Measurements from ENCODE around the gene SPI1.

The SPI1 gene

GRCh38 chr11:47356998-47357329 is 21.4 kb downstream of the SPI1 start:
- Mint-ChIP-seq H3K4me1 (no peaks in the 10 kb centered on the region), H3K4me3 (no peak overlapping the region), H3K36me3 (ENCODE audit: insufficient read depth) (no peaks in the 10 kb centered on the region), H3K27ac (ENCODE audit: low read depth) (no peak overlapping the region), H3K9me3 (no peaks in the 10 kb centered on the region), H3K27me3 (no peaks in the 10 kb centered on the region)
- no peak for DNase-seq (ENCODE audit: low spot score in 2 of 2)
- no peak for ATAC-seq (replicated peaks; ENCODE audit: extremely low read depth, poor library complexity, severe bottlenecking)

DNA sequence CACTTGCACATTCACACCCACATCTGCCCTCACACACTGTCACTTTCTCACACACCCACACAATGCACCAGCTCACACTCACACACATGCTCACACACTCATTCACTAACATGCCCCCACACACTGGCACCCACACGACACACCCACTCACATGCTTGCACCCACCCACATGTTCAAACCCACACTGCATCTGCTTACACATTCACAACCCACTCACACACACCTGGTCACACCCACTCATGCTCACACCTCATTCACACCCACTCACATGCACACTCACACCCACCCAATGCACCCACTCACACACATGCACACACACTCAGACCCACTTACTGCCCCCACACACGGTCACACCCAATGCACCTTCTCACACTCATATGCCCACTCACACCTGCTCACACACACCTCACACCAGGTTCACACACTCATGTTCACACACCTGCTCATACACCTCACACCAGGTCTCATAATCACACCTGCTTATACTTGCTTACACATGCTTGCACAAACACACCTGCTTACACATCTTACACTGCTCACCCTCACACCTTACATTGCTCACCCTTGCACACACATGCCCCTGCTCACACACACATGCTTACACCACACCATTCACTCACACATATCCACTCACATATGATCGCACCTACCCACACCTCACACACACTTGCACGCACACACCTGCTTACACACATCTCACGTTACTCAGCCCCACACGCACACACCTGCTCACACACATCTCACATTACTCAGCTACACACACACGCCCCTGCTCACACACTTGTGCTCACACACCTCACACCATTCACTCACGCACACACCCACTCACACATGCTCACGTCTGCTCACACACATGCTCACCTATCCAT is 22.0 kb downstream of the SPI1 start:
- ATAC-seq (replicated peaks; ENCODE audit: extremely low read depth, poor library complexity, severe bottlenecking) (no peak), DNase-seq (ENCODE audit: low spot score in 2 of 2) (no peak)
- Mint-ChIP-seq H3K27ac (ENCODE audit: low read depth) (no peak overlapping the region), H3K4me1 (no peaks in the 10 kb centered on the region), H3K27me3 (no peaks in the 10 kb centered on the region), H3K36me3 (ENCODE audit: insufficient read depth) (no peaks in the 10 kb centered on the region), H3K4me3 (no peak overlapping the region), H3K9me3 (no peaks in the 10 kb centered on the region)

DNA sequence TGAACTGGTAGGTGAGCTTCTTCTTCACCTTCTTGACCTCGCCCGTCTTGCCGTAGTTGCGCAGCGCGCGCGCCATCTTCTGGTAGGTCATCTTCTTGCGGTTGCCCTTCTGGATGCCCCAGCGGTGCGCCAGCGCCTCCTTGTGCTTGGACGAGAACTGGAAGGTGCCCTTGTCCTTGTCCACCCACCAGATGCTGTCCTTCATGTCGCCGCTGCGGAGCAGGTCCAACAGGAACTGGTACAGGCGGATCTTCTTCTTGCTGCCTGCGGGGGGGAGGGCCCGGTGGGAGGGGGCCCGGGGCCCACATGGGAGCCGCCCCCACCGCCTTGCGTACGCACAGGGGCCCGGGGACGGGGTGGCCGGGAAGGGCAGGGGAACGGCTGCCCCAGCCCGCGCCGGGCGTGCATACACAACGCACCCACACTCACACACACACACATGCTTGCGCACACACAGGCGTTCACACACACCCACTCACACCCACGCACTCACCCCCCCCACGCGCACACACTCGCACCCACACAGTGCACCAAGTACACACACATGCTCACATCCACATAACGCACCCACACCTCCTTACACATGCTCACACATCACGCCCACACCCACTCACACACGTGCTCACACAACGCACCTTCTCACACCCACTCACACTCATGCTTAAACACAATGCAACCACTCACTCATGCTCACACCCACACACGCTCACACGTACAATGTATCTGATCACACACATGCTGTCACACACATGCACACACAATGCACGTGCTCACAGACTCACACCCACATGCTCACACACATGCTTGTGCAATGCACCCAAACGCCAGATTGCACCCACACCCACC is 22.8 kb downstream of the SPI1 start:
- no peak overlapping the region for H3K4me3 Mint-ChIP-seq
- DNase-seq (ENCODE audit: low spot score in 2 of 2) (no peak), ATAC-seq (replicated peaks; ENCODE audit: extremely low read depth, poor library complexity, severe bottlenecking) (no peak)
- no peaks in the 10 kb centered on the region for H3K4me1 Mint-ChIP-seq
- H3K36me3 Mint-ChIP-seq (ENCODE audit: insufficient read depth), result no peaks in the 10 kb centered on the region
- no peaks in the 10 kb centered on the region for H3K9me3 Mint-ChIP-seq
- H3K27me3 Mint-ChIP-seq, result no peaks in the 10 kb centered on the region
- no peak overlapping the region for H3K27ac Mint-ChIP-seq (ENCODE audit: low read depth)

DNA sequence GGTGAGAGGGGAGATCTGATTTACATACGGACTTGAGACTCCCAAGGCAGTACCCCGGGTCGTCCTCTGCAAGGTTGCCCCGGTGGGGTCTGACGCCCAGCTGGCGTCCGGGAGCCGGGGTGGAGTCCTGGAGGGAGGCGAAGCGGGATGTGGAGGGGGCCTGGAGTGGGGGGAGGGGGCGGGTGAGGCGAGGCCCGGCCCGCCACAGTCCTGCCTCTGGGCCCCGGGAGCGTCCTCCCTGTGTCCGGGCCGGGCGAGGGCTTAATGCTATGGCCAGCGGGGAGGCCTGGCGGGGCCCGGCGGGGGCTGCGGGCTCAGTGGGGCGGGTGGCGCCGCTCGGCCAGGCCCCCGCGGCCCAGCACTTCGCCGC is 23.4 kb downstream of the SPI1 start:
- Mint-ChIP-seq H3K27me3 (no peaks in the 10 kb centered on the region), H3K4me3 (no peak overlapping the region), H3K36me3 (ENCODE audit: insufficient read depth) (no peaks in the 10 kb centered on the region), H3K4me1 (no peaks in the 10 kb centered on the region), H3K9me3 (no peaks in the 10 kb centered on the region), H3K27ac (ENCODE audit: low read depth) (no peak overlapping the region)
- no peak for ATAC-seq (replicated peaks; ENCODE audit: extremely low read depth, poor library complexity, severe bottlenecking)
- DNase-seq (ENCODE audit: low spot score in 2 of 2), result no peak

- no peaks in the 10 kb centered on the region for H3K36me3 Mint-ChIP-seq (ENCODE audit: insufficient read depth)
- no peaks in the 10 kb centered on the region for H3K27me3 Mint-ChIP-seq
- no peaks in the 10 kb centered on the region for H3K4me1 Mint-ChIP-seq
- H3K27ac Mint-ChIP-seq (ENCODE audit: low read depth), result no peak overlapping the region
- ATAC-seq (replicated peaks; ENCODE audit: extremely low read depth, poor library complexity, severe bottlenecking) (no peak), DNase-seq (ENCODE audit: low spot score in 2 of 2) (no peak)
- no peaks in the 10 kb centered on the region for H3K9me3 Mint-ChIP-seq
- H3K4me3 Mint-ChIP-seq, result no peak overlapping the region
Measured at GRCh38 chr11:47353978-47354774, 24.2 kb downstream of the SPI1 start.

- ATAC-seq (replicated peaks; ENCODE audit: extremely low read depth, poor library complexity, severe bottlenecking) (no peak), DNase-seq (ENCODE audit: low spot score in 2 of 2) (no peak)
- Mint-ChIP-seq H3K4me1 (no peaks in the 10 kb centered on the region), H3K27ac (ENCODE audit: low read depth) (no peak within 1 kb of the TSS), H3K36me3 (ENCODE audit: insufficient read depth) (no peaks in the 10 kb centered on the region), H3K27me3 (no peaks in the 10 kb centered on the region), H3K9me3 (no peaks in the 10 kb centered on the region), H3K4me3 (no peak within 1 kb of the TSS)
Measured at GRCh38 chr11:47352556-47352955, 25.8 kb downstream of the SPI1 start, which contains the start of gene MYBPC3. Gene MYBPC3 (minus strand): TSS chr11:47352702. CDS start chr11:47352647, 55 bp downstream.

DNA sequence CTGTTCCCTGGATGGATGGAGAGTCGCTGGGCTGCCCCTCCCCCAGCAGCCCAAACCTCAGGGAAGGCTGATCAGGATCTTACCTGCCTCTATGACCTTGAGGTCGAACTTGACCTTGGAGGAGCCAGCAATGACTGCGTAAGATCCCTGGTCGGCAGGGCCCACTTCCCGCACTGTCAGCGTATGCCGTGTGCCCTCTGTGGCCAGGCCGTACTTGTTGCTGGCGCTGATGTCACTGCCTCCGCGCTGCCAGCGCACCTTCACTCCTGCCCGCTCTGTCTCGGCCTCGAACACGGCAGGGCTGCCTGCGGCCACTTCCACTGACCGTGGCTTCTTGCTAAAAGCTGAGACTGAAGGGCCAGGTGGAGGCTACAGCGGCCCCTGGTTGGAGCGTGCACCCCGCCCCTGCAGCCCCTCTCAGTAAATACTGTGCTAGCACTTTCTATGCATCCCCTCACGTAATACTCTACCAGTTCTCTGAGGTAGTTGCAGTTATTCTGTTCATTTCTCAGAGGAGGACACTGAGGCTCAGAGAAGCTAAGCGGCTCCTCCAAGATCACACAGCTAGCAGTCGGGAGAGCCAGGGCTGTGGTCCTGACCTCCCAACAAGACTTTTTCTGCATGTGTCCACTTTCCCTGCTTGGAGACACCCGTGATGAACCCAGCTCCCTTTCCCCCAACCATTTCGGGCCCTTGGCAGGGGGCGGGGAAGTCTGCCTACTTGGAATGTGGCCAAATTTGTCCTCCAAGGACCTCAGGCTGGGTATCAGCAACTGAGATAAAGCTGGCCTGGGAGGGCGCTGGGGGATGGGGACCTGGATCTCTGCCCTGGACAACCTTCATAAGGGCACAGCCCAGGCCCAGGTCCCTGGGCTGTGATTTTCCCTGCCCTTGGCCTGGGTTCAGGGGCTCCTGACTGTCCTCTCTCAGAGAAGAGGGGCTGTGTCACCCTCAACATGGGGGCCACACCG is 26.9 kb downstream of the SPI1 start:
- ATAC-seq (replicated peaks; ENCODE audit: extremely low read depth, poor library complexity, severe bottlenecking), result no peak

GRCh38 chr11:47350315-47350714 is 28.0 kb downstream of the SPI1 start:
- H3K36me3 Mint-ChIP-seq (ENCODE audit: insufficient read depth), result no peaks in the 10 kb centered on the region
- no peak overlapping the region for H3K4me3 Mint-ChIP-seq
- H3K4me1 Mint-ChIP-seq, result no peaks in the 10 kb centered on the region
- ATAC-seq (replicated peaks; ENCODE audit: extremely low read depth, poor library complexity, severe bottlenecking) (no peak), DNase-seq (ENCODE audit: low spot score in 2 of 2) (no peak)
- no peaks in the 10 kb centered on the region for H3K9me3 Mint-ChIP-seq
- no peaks in the 10 kb centered on the region for H3K27me3 Mint-ChIP-seq
- no peak overlapping the region for H3K27ac Mint-ChIP-seq (ENCODE audit: low read depth)

More for the DNA sequence above, 26.9 kb downstream of the SPI1 start:
- Mint-ChIP-seq H3K36me3 (ENCODE audit: insufficient read depth) (no peaks in the 10 kb centered on the region), H3K9me3 (no peaks in the 10 kb centered on the region), H3K27me3 (no peaks in the 10 kb centered on the region), H3K4me3 (no peak overlapping the region), H3K4me1 (no peaks in the 10 kb centered on the region), H3K27ac (ENCODE audit: low read depth) (no peak overlapping the region)
- DNase-seq (ENCODE audit: low spot score in 2 of 2), result no peak

- Mint-ChIP-seq H3K4me1 (no peaks in the 10 kb centered on the region), H3K36me3 (ENCODE audit: insufficient read depth) (no peaks in the 10 kb centered on the region), H3K9me3 (no peaks in the 10 kb centered on the region), H3K27me3 (no peaks in the 10 kb centered on the region), H3K4me3 (no peak overlapping the region), H3K27ac (ENCODE audit: low read depth) (no peak overlapping the region)
- ATAC-seq (replicated peaks; ENCODE audit: extremely low read depth, poor library complexity, severe bottlenecking) (no peak), DNase-seq (ENCODE audit: low spot score in 2 of 2) (no peak)
Measured at GRCh38 chr11:47349521-47350095, 28.7 kb downstream of the SPI1 start.

DNA sequence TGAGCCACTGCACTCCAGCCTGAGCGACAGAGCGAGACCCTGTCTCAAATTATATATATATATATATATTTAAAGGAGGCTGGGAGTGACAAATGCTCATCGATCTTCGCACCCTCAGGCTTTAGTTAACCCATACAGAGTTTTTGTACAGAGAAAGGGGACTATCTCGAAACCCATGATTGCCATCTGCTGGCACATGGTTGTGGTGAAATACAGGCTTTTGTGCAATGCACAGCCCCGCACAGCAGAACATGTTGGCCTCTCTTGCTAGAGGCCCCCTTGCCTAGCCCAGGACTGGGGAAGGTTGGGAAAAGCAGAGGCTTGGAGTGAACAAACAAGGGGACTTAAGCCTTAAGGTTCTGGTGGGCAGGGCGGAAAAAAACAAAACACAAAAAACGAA is 29.5 kb downstream of the SPI1 start:
- Mint-ChIP-seq H3K36me3 (ENCODE audit: insufficient read depth) (no peaks in the 10 kb centered on the region), H3K4me1 (no peaks in the 10 kb centered on the region)

GRCh38 chr11:47348131-47348802 is 30.1 kb downstream of the SPI1 start:
- Mint-ChIP-seq H3K27ac (ENCODE audit: low read depth) (no peak overlapping the region), H3K4me3 (no peak overlapping the region), H3K36me3 (ENCODE audit: insufficient read depth) (no peaks in the 10 kb centered on the region), H3K4me1 (no peaks in the 10 kb centered on the region), H3K27me3 (no peaks in the 10 kb centered on the region), H3K9me3 (no peaks in the 10 kb centered on the region)
- DNase-seq (ENCODE audit: low spot score in 2 of 2) (no peak), ATAC-seq (replicated peaks; ENCODE audit: extremely low read depth, poor library complexity, severe bottlenecking) (no peak)

More for the DNA sequence above, 29.5 kb downstream of the SPI1 start:
- peak overlapping the region; percentile 38 for H3K27ac Mint-ChIP-seq (ENCODE audit: low read depth)
- DNase-seq (ENCODE audit: low spot score in 2 of 2), result no peak
- H3K4me3 Mint-ChIP-seq, result no peak overlapping the region
- no peaks in the 10 kb centered on the region for H3K9me3 Mint-ChIP-seq
- ATAC-seq (replicated peaks; ENCODE audit: extremely low read depth, poor library complexity, severe bottlenecking), result no peak
- no peaks in the 10 kb centered on the region for H3K27me3 Mint-ChIP-seq
